AG08396 (cell line): ENCODE data around the gene TNS2.

Experiments used
- DNase-seq: peaks from one replicate; pipeline ENCODE4 v3.0.0; 2012; ENCODE audit warnings: low spot score, mixed read lengths

The TNS2 gene

GRCh38 chr12:53056296-53056695 lies 6.4 kb downstream of the TNS2 start:
- no peak for DNase-seq

GRCh38 chr12:53056901-53057300 lies 7.0 kb downstream of the TNS2 start:
- no peak for DNase-seq

GRCh38 chr12:53057816-53058500 lies 8.1 kb downstream of the TNS2 start:
- DNase-seq = no peak

- no peak for DNase-seq
These were observed 9.0 kb downstream of the TNS2 start for GRCh38 chr12:53058674-53059433.

- DNase-seq = no peak
These were observed 9.7 kb downstream of the TNS2 start for GRCh38 chr12:53059434-53060063.

GRCh38 chr12:53060064-53060720 lies 10.3 kb downstream of the TNS2 start:
- no peak for DNase-seq

GRCh38 chr12:53060721-53061276 lies 10.9 kb downstream of the TNS2 start:
- no peak for DNase-seq

- DNase-seq = no peak
These were observed 11.6 kb downstream of the TNS2 start for GRCh38 chr12:53061404-53062010.

GRCh38 chr12:53062011-53062961 lies 12.4 kb downstream of the TNS2 start:
- DNase-seq = no peak

GRCh38 chr12:53062977-53063707 lies 13.3 kb downstream of the TNS2 start:
- DNase-seq = no peak

GRCh38 chr12:53063708-53064612 lies 14.1 kb downstream of the TNS2 start:
- no peak for DNase-seq

- no peak for DNase-seq
These were observed 15.0 kb downstream of the TNS2 start for GRCh38 chr12:53064613-53065436.

GRCh38 chr12:53065470-53065869 lies 15.6 kb downstream of the TNS2 start:
- no peak for DNase-seq

- DNase-seq = peak; percentile 88
These were observed 16.4 kb downstream of the TNS2 start for GRCh38 chr12:53065975-53066931.

- no peak for DNase-seq
These were observed 17.5 kb downstream of the TNS2 start for GRCh38 chr12:53067074-53067992.
